Bronchial epithelial cell (primary cell): ENCODE results near the gene ZC3H14. TPM values are rescaled to one million over a fixed set of nuclear protein-coding genes. Genes with fewer than 3 reads are reported as not detected.

ENCODE experiments used
- DNase-seq: peaks from one replicate; pipeline ENCODE4 v3.0.0-alpha.2; 2010; ENCODE audit warnings: low read depth
- FAIRE-seq: peaks from 2 replicates; lab custom pipeline; 2011; peaks lifted over from hg19 to GRCh38; lab: Jason Lieb, UNC
- H3K27me3 ChIP-seq: 2 replicates; pipeline ENCODE4 v1.5.1; 2011; ENCODE audit warnings: low read length; ENCODE audit not compliant: control insufficient read depth, insufficient read depth
- H3K36me3 ChIP-seq: 2 replicates; pipeline ENCODE4 v1.5.1; 2011; ENCODE audit warnings: low read length; ENCODE audit not compliant: control insufficient read depth, insufficient read depth
- H3K4me3 ChIP-seq: 2 replicates; pipeline ENCODE4 v1.5.1; 2011; ENCODE audit warnings: mild to moderate bottlenecking, low read depth, low read length, control low read depth
- CTCF ChIP-seq: IDR thresholded peaks from 2 replicates; pipeline ENCODE4 v1.5.1; 2011; ENCODE audit warnings: mild to moderate bottlenecking, moderate library complexity, low read length, control low read depth, inconsistent platforms; ENCODE audit not compliant: insufficient read depth, severe bottlenecking
- total RNA-seq: library from RNA; depleted of rRNA; stranded (reverse); fragments of >200 nt; gene quantifications from 2 replicates; pipeline ENCODE4 v1.2.1, GENCODE V29; 2014

The ZC3H14 gene
- total RNA-seq, 1 donor from 2014 or later: 41.9 TPM

DNA sequence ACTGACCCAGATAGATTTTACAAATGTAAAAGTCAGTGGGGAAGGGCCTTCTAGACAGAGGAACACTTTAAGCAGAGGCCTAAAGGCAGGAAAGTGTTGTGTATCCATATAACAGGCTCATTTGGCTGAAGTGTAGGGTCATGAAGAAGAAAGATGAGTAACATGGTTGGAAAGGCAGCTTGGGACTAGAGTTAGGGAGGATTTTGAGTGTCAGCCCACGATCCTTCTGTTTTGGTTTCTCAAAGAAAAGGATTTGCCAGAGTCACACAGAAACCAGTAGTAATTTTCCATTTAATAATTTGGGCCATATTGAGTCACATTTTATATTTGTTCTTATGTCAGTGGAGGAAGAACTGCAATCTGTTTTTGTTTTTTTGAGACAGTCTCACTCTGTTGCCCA lies 76.4 kb downstream of the ZC3H14 start:
- no peak overlapping the region for H3K4me3 ChIP-seq
- no peak for TF ChIP-seq CTCF
- no peaks in the 10 kb centered on the region for H3K36me3 ChIP-seq
- FAIRE-seq (no peak), DNase-seq (no peak)
- H3K27me3 ChIP-seq: no peaks in the 10 kb centered on the region

GRCh38 chr14:88660056-88660455 lies 97.2 kb downstream of the ZC3H14 start:
- no peak for TF ChIP-seq CTCF
- DNase-seq: no peak
- H3K4me3 ChIP-seq: no peak overlapping the region
- FAIRE-seq: no peak
- no peaks in the 10 kb centered on the region for H3K27me3 ChIP-seq
- no peaks in the 10 kb centered on the region for H3K36me3 ChIP-seq

GRCh38 chr14:88667555-88668273 lies 104.9 kb downstream of the ZC3H14 start:
- FAIRE-seq (no peak), DNase-seq (peak; percentile 62)
- no peaks in the 10 kb centered on the region for H3K27me3 ChIP-seq
- H3K4me3 ChIP-seq: no peak overlapping the region
- no peaks in the 10 kb centered on the region for H3K36me3 ChIP-seq
- peak; percentile 90 for TF ChIP-seq CTCF

GRCh38 chr14:88668448-88669116 lies 105.7 kb downstream of the ZC3H14 start:
- no peak for TF ChIP-seq CTCF
- Histone ChIP-seq H3K27me3 (no peaks in the 10 kb centered on the region), H3K4me3 (no peak overlapping the region), H3K36me3 (no peaks in the 10 kb centered on the region)
- FAIRE-seq: no peak
- no peak for DNase-seq

DNA sequence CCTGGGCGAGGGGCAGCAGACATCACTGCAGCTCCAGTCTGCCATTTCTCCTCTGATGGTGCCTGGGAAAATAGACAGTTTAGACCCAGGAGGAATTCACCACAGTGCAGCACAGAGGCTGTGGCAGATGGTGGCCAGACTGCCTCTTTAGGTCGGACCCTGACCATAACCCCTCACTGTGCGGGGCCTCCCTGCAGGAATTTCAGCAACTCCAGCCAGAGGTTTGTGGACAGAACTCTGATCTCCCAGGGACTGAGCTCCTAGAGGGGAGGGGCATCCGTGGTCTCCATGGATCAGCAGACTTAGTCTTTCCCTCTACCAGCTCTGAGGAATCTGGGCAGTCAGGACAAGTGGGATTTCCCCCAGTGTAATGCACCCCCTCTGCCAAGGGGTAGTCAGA lies 106.5 kb downstream of the ZC3H14 start:
- TF ChIP-seq CTCF: no peak
- DNase-seq (no peak), FAIRE-seq (no peak)
- Histone ChIP-seq H3K36me3 (no peaks in the 10 kb centered on the region), H3K27me3 (no peaks in the 10 kb centered on the region), H3K4me3 (no peak overlapping the region)

Other genes starting within 250 kb of the ZC3H14 start
- not detected in 2 replicates for gene KCNK10, start 239.8 kb upstream of the ZC3H14 start, total RNA-seq
- gene SPATA7, start 177.4 kb upstream of the ZC3H14 start, total RNA-seq: 7.4 and 9.2 TPM in 2 replicates
- gene PTPN21, start 8.0 kb upstream of the ZC3H14 start, total RNA-seq: 6.1 and 7.6 TPM in 2 replicates
- 0.77 TPM in 1 of 2 replicates, not detected in the other for gene EML5, start 229.9 kb downstream of the ZC3H14 start, total RNA-seq